Thyroid gland (tissue), 4 donors: ENCODE measurements around the gene LEMD3.

ENCODE experiments used
- POLR2A ChIP-seq, 2 donors: fragments of 450-650 bp; IDR thresholded peaks; one replicate each; pipeline ENCODE4 v1.6.1; 2017; ENCODE audit warnings: antibody characterized with exemption in 2 of 2, mild to moderate bottlenecking in 2 of 2, moderate library complexity in 1 of 2
- TF ChIP-seq, protein P1 (sequence below), 6 experiments: fragments of 200-600 bp in 3 of 6; fragments of 450-650 bp in 3 of 6; sonication (generic) in 3 of 6; IDR thresholded peaks; one replicate each; pipeline ENCODE4 v1.5.1; 2016 to 2019; ENCODE audit warnings: antibody characterized with exemption in 6 of 6, mild to moderate bottlenecking in 2 of 6, inconsistent platforms in 1 of 6, moderate library complexity in 1 of 6

DNA sequence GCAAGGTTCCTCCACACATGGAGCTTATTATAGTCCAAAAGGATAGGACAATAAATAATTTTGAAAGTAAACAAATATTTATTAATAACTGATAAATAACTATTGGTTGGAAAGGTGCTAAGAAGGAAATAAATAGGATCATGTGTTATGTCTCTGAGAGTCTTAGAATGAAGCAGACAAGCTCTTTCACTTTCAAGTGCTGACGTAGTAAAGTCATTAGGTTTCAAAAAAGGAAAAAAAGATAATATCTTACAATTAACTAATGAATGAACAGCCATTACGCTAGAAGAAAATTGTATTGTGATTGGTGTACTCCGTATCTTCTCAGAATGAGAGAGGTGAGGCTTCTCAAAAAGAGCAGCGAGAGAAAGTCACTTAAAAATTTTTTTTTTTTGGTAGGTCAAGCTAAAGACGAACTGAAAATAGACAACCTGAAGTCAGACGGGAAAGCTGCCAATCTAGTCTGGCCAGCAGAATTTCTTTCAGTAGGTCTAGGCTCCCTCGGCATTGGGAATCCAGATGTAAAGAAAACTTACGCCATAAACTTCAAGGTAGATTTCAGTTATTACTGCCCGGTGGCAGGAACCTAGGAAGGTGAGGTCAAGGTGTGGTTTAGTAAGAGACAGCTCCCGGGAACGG is 583 bp upstream of the LEMD3 start:
- TF ChIP-seq, protein P1, sequence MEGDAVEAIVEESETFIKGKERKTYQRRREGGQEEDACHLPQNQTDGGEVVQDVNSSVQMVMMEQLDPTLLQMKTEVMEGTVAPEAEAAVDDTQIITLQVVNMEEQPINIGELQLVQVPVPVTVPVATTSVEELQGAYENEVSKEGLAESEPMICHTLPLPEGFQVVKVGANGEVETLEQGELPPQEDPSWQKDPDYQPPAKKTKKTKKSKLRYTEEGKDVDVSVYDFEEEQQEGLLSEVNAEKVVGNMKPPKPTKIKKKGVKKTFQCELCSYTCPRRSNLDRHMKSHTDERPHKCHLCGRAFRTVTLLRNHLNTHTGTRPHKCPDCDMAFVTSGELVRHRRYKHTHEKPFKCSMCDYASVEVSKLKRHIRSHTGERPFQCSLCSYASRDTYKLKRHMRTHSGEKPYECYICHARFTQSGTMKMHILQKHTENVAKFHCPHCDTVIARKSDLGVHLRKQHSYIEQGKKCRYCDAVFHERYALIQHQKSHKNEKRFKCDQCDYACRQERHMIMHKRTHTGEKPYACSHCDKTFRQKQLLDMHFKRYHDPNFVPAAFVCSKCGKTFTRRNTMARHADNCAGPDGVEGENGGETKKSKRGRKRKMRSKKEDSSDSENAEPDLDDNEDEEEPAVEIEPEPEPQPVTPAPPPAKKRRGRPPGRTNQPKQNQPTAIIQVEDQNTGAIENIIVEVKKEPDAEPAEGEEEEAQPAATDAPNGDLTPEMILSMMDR (IDR thresholded peaks at IDR 0.05), result no peak
- TF ChIP-seq POLR2A (IDR thresholded peaks at IDR 0.05), result no peak
